Keratinocyte (primary cell): ENCODE data around the gene B4GALT4. TPM values are rescaled to one million over a fixed set of nuclear protein-coding genes. Genes with fewer than 3 reads are reported as not detected.
"Not testable (repeated sequence)": the region's sequence is repeated elsewhere in the genome, so short reads cannot be mapped to it uniquely, and the experiment has no call there.

Source experiments
- DNase-seq: peaks from one replicate; pipeline ENCODE4 v3.0.0-alpha.2; 2011; ENCODE audit warnings: low read depth, missing footprints, low spot score
- FAIRE-seq: peaks from 2 replicates; lab custom pipeline; 2011; peaks lifted over from hg19 to GRCh38; lab: Jason Lieb, UNC
- H2AFZ ChIP-seq: 2 replicates; pipeline ENCODE4 v1.6.0; 2012; ENCODE audit warnings: low read length, control low read depth, inconsistent platforms; ENCODE audit not compliant: control insufficient read depth
- H3K27ac ChIP-seq: 2 replicates; pipeline ENCODE4 v1.5.1; 2011; ENCODE audit warnings: low read length; ENCODE audit not compliant: control insufficient read depth, insufficient read depth
- H3K27me3 ChIP-seq: 3 replicates; pipeline ENCODE4 v1.6.0; 2011; ENCODE audit warnings: low read length; ENCODE audit not compliant: control insufficient read depth, insufficient read depth; ENCODE audit errors: extremely low read depth
- H3K36me3 ChIP-seq, 2 experiments: 2 replicates in 1 of 2; 3 replicates in 1 of 2; pipeline ENCODE4 v1.5.1; 2011; ENCODE audit warnings: low read length in 2 of 2, mild to moderate bottlenecking in 1 of 2; ENCODE audit not compliant: control insufficient read depth in 2 of 2, insufficient read depth in 2 of 2; ENCODE audit errors: extremely low read depth in 1 of 2
- H3K4me1 ChIP-seq: 3 replicates; pipeline ENCODE4 v1.5.1; 2011; ENCODE audit warnings: low read length; ENCODE audit not compliant: control insufficient read depth, insufficient read depth; ENCODE audit errors: extremely low read depth
- H3K4me2 ChIP-seq: 3 replicates; pipeline ENCODE4 v1.6.0; 2011; ENCODE audit warnings: low read depth, low read length; ENCODE audit not compliant: control insufficient read depth, insufficient read depth; ENCODE audit errors: extremely low read depth
- H3K4me3 ChIP-seq, 3 experiments: fragments of 200-600 bp in 1 of 3; sonication (generic) in 1 of 3; 2 replicates in 2 of 3; 3 replicates in 1 of 3; pipeline ENCODE4 v1.5.1; 2011 to 2016; ENCODE audit warnings: low read length in 3 of 3, mild to moderate bottlenecking in 3 of 3, control low read depth in 2 of 3, inconsistent platforms in 1 of 3, low read depth in 1 of 3, mixed read lengths in 1 of 3, mixed run types in 1 of 3, moderate library complexity in 1 of 3; ENCODE audit not compliant: control insufficient read depth in 2 of 3, insufficient read depth in 2 of 3; ENCODE audit errors: extremely low read depth in 1 of 3
- H3K79me2 ChIP-seq: 2 replicates; pipeline ENCODE4 v1.6.0; 2012; ENCODE audit warnings: low read length; ENCODE audit not compliant: control insufficient read depth, insufficient read depth
- H3K9ac ChIP-seq: 3 replicates; pipeline ENCODE4 v1.6.0; 2011; ENCODE audit warnings: low read length; ENCODE audit not compliant: control insufficient read depth, insufficient read depth; ENCODE audit errors: extremely low read depth
- H3K9me1 ChIP-seq: 3 replicates; pipeline ENCODE4 v1.6.0; 2011; ENCODE audit warnings: low read length; ENCODE audit not compliant: control insufficient read depth, insufficient read depth; ENCODE audit errors: extremely low read depth
- H3K9me3 ChIP-seq: 2 replicates; pipeline ENCODE4 v1.5.1; 2012; ENCODE audit warnings: low read depth, low read length; ENCODE audit not compliant: control insufficient read depth
- H4K20me1 ChIP-seq: 3 replicates; pipeline ENCODE4 v1.6.0; 2011; ENCODE audit warnings: low read length; ENCODE audit not compliant: control insufficient read depth, insufficient read depth; ENCODE audit errors: extremely low read depth
- CTCF ChIP-seq, 3 experiments: IDR thresholded peaks in 1 of 3; conservative IDR thresholded peaks in 1 of 3; optimal IDR thresholded peaks in 1 of 3; 2 replicates in 2 of 3; 3 replicates in 1 of 3; pipeline versions ENCODE3 to v1.5.1; 2011; ENCODE audit warnings: low read length in 3 of 3, mild to moderate bottlenecking in 3 of 3, moderate library complexity in 2 of 3, control low read depth in 1 of 3, inconsistent platforms in 1 of 3; ENCODE audit not compliant: insufficient read depth in 2 of 3; ENCODE audit errors: extremely low read depth in 1 of 3
- EZH2 ChIP-seq: IDR thresholded peaks from one replicate; pipeline ENCODE4 v1.6.1; 2012; ENCODE audit warnings: inconsistent platforms, mild to moderate bottlenecking, low read length, moderate library complexity
- dilution Hi-C: fragments of 300-500 bp; cut with MboI; formaldehyde crosslinking; loops from one replicate; pipeline ENCODE4 v1.7.0; 2020; ENCODE audit warnings: low sequenced_read_pairs; ENCODE audit not compliant: extremely low pct_ligation_motif_present
- polyA plus RNA-seq, 5 experiments: library from polyadenylated mRNA; depleted of rRNA in 3 of 5; stranded (reverse) in 3 of 5; stranded (forward) in 1 of 5; unstranded in 1 of 5; fragments of >200 nt; gene quantifications; 1 replicate in 1 of 5; 2 replicates in 3 of 5; 3 replicates in 1 of 5; pipeline versions ENCODE4 v1.2.1 to v1.2.3, GENCODE V29; 2011 to 2012; ENCODE audit warnings: missing spikeins in 2 of 5, low read depth in 1 of 5, low replicate concordance in 1 of 5

B4GALT4 gene
- polyA plus RNA-seq, 1 donor (not counting 4 experiments of a cell fraction or from before 2014, with no cell fraction given): 43.3 TPM

DNA sequence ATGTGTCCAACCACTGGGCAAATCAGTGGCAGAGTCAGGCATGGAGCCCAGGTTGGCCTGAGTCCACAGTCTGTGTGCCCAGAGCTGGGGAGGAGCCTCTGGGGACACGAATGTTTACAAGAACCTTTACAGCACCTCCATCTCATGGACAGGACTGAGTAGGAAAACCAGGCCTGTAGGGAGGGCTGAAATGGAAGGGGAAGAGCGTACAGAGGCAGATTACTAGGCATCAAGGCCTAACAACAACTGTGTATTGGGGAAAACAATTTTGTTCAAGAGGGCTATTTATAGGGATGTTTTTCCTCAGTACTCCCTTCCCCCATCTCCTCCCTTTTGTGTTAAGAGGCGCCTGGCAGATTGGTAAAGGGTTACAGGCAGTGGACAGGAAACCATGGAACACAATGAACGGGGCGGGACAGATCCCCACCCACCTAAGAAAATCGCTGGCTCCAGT, 38.5 kb upstream of the B4GALT4 start:
- no peak overlapping the region for H3K4me3 ChIP-seq
- no peak for TF ChIP-seq EZH2
- TF ChIP-seq CTCF (optimal IDR thresholded peaks at IDR 0.05 in 1 of 3, IDR thresholded peaks at IDR 0.05 in 1 of 3, conservative IDR thresholded peaks at IDR 0.05 in 1 of 3; ENCODE audit: extremely low read depth in 1 of 3, insufficient read depth in 2 of 3, low read length in 3 of 3): no peak
- H3K9me3 ChIP-seq: no peaks in the 10 kb centered on the region
- H3K36me3 ChIP-seq: no peaks in the 10 kb centered on the region
- H3K9ac ChIP-seq: no peak overlapping the region
- DNase-seq: no peak
- H2AFZ ChIP-seq: no peak overlapping the region
- H4K20me1 ChIP-seq: no peaks in the 10 kb centered on the region
- H3K27ac ChIP-seq: no peak overlapping the region
- no peak overlapping the region for H3K4me2 ChIP-seq
- no peaks in the 10 kb centered on the region for H3K9me1 ChIP-seq
- FAIRE-seq: no peak
- no peaks in the 10 kb centered on the region for H3K4me1 ChIP-seq
- dilution Hi-C loops: no loop called here
- H3K27me3 ChIP-seq: no peaks in the 10 kb centered on the region
- H3K79me2 ChIP-seq: no peaks in the 10 kb centered on the region

DNA sequence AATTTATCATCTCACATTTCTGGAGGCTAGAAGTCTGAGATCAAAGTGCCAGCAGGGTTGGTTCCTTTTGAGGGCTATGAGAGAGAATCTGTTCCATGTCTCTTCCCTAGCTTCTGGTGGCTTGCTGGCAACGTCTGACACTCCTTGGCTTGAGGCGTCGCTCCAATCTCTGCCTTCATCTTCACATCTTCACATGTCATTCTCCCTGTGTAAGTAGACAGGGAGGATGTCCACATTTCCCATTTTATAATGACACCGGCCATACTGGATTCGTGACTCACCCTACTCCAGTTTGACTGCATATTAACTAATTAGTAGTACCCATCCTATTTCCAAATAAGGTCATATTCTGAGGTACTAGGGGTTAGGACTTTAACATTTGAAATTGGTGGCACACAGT, 36.0 kb upstream of the B4GALT4 start:
- H3K4me1 ChIP-seq: no peaks in the 10 kb centered on the region
- no peaks in the 10 kb centered on the region for H3K79me2 ChIP-seq
- H2AFZ ChIP-seq: no peak overlapping the region
- H3K27me3 ChIP-seq: no peaks in the 10 kb centered on the region
- no peaks in the 10 kb centered on the region for H3K9me3 ChIP-seq
- H3K27ac ChIP-seq: no peak overlapping the region
- no peak overlapping the region for H3K4me2 ChIP-seq
- H3K36me3 ChIP-seq: no peaks in the 10 kb centered on the region
- FAIRE-seq (peak; percentile 29), DNase-seq (no peak)
- TF ChIP-seq EZH2 (no peak), CTCF (optimal IDR thresholded peaks at IDR 0.05 in 1 of 3, IDR thresholded peaks at IDR 0.05 in 1 of 3, conservative IDR thresholded peaks at IDR 0.05 in 1 of 3; ENCODE audit: extremely low read depth in 1 of 3, insufficient read depth in 2 of 3, low read length in 3 of 3) (no peak)
- no peak overlapping the region for H3K4me3 ChIP-seq
- H4K20me1 ChIP-seq: no peaks in the 10 kb centered on the region
- H3K9me1 ChIP-seq: no peaks in the 10 kb centered on the region
- dilution Hi-C loops: no loop called here
- H3K9ac ChIP-seq: no peak overlapping the region

DNA sequence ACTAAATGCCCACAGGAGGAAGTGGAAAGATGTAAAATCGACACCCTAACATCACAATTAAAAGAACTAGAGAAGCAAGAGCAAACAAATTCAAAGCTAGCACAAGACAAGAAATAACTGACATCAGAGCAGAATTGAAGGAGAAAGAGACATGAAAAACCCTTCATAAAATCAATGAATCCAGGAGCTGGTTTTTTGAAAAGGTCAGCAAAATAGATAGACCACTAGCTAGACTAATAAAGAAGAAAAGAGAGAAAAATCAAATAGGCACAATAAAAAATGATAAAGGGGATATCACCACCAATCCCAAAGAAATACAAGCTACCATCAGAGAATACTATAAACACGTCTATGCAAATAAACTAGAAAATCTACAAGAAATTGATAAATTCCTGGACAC, 29.5 kb upstream of the B4GALT4 start:
- H3K4me2 ChIP-seq, H3K4me1 ChIP-seq, H3K27me3 ChIP-seq, DNase-seq, H3K36me3 ChIP-seq, FAIRE-seq, H3K79me2 ChIP-seq, H3K9me3 ChIP-seq, dilution Hi-C loops, H2AFZ ChIP-seq, H3K4me3 ChIP-seq, H3K9ac ChIP-seq, H4K20me1 ChIP-seq, H3K27ac ChIP-seq, H3K9me1 ChIP-seq: not testable (repeated sequence)
